DMS 273 (cell line): Measurements from ENCODE around the gene CTCFL.
A peak's percentile ranks its signal among the peaks of the same experiment; 100 is the strongest.

Source experiments
- DNase-seq: peaks from one replicate; lab custom pipeline; 2025; ENCODE audit not compliant: unreplicated experiment; lab: John Stamatoyannopoulos, UW

The CTCFL gene

DNA sequence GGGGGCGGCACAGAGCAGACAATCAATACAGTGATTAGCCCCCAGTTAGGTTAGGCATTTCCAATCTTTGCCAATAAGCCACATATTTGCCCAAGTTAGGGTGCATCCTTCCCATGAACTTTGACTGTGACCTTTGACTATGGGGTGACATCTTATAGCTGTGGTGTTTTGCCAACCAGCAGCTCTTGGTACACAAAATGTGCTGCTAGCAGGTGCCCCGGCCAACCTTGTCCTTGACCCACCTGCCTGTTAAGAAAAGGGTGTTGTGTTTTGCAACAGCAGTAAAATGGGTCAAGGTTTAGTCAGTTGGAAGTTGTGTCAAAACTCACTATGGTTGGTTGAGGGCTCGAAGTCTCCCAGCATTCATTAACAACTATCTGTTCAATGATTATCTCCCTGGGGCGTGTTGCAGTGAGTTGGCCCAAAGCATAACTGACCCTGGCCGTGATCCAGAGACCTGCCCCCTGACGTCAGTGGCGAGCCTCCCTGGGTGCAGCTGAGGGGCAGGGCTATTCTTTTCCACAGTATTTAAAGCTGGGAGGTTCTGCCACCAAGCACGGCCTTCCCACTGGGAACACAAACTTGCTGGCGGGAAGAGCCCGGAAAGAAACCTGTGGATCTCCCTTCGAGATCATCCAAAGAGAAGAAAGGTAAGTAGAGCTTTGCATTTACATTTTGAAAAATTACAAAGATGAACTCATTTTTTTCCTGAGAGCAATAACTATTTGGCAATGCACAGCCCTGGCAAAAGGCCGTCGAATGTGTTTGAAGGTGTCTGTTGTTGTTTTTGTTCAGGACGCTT lies 35.8 kb upstream of the CTCFL start, which contains the start of gene PCK1:
Gene PCK1, plus strand, starts transcription at position 557 of the 802 bp plus-strand sequence. CDS start 302 bp downstream, outside the sequence.
- peak; percentile 43 for DNase-seq

DNA sequence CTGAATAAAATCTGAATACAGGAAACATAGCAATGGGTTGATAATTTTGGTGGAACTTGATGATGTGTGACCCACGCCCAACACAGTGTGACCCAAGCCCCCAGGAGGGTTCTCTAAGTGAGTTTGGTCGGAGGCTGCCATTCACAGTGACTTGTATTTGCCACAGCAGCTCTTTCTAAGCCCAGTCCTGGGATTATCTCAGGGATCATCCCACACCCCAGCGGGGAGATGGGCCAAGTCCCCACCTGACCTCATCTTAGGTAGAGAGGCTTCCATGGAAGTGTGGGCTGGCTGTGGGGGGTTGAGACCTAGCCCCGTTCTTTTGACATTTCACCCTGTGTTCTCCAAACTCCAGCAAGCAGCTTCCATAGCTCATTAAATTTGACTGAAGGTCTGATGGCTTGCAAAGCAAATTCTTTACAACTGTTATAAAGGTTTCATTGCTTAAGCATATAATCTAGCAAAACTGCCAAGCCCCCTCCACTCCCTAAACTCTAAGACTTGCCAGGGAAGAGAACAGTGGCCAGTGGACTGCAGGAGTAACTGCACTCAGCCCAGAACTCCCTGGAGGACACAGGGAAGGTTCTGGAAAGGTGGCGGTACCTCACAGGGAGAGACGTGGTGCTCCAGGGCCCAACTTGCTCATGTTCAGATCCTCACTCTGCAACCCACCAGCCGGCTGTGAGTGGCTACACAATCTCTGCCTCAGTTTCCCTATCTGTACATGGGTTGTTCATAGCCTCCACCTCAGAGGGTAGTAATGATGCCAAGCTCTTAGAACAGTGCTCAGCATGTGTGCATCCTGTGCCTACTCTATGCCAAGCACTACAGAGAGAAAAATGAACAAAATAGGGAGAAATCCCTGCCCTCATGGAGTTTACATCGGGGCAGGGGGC lies 35.0 kb upstream of the CTCFL start:
- no peak for DNase-seq

DNA sequence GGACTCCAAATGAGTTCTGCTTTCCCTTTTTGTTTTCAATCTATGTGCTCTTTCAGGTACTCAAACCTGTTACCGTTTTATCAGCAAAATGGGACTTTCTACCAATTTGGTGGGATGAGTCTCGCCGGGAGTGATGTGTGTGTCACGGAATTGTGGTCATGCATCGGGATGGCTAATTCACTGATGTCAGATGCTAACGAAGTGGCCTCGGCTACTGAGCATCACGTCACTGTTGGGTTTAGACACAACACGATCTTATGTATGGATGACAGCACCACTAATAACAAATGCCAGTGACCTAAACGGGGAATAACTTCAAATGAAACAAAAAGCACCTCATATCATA lies 34.3 kb upstream of the CTCFL start:
- no peak for DNase-seq

DNA sequence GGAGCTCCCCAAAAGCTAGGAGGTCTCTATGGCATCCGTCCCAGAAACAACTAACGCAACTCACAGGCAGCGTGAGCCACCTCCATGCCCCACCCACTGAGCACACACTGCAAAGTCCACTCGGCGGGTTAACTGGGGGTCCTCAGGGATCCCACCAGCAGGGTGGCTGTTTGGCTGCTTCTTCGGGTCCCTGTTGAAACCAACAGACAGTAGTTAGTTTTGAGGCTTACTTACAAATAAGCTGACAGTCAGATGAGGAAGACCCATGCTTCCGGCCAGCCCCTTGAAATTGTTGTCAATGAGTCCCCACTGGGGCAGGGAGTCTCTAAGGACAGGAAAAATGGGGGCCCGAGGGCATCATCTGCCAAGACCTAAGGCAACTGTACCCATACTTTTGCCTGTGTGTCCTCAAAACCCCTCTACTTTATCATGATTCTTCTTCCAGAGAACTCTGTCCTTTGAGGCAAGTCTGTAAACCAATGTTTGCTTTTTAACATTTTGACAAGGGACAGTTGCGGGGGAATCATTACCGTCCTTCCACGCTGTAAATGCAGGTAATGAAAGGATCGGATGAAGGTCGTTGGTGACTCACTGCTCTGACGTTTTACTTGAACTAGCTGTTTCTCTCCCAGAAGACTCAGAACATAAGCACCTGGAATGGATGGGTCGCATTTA lies 33.8 kb upstream of the CTCFL start:
- no peak for DNase-seq

DNA sequence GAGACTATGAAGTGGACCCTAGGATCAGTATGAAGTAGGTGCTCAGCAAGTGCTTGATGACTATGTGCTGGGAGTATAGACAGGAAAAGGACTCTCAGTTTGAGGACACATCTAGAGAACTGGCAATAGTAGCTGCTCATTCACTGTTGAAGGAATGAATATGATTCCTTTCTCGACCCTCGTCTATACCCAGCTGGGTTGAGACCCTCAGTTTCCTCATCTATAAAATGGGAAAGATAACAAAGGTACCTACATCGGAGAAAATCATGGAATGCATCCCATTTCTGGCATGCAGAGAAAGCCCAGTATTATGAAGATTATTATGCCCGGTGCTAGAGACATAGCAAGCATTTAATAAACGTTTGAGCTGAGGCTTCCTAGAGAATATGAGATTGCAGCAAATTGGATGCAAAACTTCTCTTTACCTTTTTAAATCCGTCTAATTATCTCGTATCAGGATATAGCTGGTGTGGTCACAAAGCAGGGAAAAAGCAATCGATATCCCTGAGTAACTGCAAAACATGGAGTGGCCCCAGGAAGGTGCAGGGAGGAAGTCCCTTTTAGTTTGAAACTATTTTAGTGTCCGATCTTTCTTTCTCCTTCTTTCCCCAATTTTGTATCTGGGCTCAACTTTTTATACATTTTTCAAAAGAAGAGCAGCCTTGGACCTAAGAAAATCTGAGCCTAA lies 33.1 kb upstream of the CTCFL start:
- no peak for DNase-seq

DNA sequence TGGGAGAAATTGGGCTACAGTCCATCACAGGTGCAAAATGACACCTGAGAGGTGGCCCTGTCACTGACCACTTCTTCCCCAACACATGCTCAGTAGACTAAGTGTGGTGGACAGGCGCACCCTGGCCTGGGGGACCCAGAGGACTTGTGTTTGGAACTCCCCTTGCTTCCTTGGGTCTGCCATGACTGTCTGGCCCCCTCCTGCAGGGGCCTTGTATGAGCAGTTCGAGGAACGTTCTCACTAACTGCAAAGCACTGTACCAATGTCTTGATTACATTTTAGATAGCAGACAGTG lies 32.0 kb upstream of the CTCFL start:
- DNase-seq: no peak

DNA sequence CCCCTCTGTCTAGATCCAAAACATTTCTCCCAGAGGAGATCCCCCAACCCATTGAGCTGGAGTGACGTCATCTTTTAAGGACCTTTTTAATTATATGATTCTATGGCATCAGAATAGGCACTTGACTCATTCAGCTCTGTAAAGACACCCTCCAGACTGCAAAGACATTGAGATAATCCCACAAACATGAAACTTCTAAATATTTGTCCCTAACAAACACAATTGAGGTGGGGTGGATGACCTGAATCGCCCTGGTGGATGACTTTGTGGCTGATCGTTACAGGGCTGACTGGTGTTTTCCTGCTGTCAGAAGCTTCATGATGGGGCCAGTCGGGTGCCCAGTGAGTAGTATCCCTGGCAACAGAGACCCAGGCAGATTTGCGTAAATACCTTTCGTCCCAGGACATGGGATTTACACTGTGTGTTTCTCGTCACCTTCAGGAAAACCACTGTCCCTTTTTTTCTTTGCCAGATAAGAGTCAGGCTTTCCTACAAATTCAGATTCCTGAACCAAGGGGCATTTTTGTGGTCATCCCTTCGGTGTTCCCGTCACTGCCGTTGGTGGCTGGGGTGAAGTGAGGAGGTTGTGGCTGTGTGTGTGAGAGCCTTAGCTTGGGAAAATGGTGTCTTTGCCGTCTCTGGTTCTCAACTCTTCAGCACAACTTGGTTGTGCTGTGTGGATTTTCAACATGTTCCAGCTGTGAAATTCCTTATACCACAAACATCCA lies 30.7 kb upstream of the CTCFL start:
- no peak for DNase-seq

DNA sequence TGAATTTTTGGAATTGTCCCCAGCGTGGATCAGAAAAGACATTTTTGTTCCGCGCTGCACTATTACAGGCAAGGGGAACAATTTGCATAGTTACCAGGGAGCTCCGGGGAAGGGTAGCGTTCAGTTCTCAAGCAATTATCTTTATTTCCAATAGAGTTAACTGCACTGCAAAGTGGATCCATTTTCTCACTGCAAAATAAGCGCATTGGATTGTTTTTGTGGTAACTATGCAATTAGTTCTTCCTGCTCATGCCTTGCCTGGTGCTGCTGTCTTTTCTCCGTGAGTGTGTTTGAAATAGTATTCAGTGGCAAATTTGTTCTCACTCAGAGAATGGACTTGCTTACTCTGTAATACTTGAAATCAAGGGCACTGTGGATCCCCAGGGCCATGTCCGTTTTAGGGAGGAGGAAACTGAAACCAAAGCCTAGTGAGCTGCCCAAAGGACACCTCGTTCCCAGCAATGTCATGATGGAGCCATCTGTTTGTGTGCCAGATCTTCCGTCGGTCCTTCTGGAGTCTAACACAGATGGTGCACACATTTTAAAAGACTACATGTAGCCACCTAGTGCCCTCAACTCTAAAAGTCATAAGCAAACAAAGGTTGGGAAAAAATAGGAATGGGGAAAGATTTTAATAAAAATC lies 28.6 kb upstream of the CTCFL start:
- peak; percentile 19 for DNase-seq

DNA sequence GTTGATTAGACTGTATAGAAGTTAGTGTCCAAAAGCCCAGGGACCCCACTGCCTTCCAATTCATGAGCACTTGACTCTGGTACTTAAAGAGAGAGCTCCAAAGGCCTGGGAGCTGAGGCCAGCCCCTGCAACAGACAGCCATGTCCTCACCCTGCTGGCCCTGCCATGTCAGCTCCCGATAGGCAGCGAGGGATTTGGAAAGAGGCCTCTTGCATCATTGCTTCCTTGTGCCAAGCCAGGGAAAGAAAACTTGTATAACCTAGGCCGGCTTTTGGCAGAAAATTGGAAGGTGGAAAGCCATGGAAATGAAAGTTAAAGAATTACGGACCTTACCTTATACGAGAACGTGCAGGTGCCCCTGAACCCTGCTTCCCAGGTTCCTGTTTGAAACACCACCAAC lies 27.5 kb upstream of the CTCFL start:
- no peak for DNase-seq

DNA sequence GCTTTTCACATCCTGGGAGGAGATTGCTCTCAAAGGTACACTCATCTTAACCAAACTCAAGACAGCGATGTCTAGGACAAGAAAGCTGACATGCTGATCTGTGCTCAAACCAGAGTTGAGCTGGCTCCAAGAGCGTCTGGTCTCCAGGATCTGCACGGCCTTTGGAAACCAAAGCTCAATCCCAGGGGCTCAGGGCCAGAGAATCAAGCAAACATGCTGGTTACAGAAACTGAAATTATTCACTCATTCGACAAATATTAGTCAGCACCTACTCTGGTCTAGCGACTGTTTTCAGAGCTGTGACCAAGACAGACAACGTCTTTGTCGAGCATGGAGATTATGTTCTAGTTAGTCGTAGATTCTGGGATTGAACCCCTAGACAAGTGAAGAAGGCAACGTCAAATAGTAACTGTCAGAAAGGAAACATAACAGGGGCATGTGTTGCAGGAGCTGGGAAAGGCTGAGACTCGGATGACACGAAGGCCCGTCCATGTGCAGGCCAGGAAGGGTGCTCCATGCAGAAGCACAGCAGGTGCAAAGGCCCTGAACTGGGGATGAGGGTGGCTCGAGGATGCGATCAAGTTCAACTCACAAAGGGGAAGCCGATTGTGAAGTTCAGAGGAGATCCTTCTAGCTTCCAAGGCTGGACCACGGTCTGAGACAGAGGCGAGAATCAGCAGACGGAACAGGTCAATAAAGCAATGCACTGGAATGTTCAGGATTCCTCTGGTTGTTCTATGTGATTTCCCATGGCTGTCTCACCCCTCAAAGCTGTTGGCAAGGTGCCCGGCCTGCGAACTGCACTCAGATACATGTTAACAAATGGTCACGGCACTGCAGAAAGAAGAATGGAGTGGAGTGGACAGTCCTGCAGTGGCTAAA lies 23.5 kb upstream of the CTCFL start:
- no peak for DNase-seq

DNA sequence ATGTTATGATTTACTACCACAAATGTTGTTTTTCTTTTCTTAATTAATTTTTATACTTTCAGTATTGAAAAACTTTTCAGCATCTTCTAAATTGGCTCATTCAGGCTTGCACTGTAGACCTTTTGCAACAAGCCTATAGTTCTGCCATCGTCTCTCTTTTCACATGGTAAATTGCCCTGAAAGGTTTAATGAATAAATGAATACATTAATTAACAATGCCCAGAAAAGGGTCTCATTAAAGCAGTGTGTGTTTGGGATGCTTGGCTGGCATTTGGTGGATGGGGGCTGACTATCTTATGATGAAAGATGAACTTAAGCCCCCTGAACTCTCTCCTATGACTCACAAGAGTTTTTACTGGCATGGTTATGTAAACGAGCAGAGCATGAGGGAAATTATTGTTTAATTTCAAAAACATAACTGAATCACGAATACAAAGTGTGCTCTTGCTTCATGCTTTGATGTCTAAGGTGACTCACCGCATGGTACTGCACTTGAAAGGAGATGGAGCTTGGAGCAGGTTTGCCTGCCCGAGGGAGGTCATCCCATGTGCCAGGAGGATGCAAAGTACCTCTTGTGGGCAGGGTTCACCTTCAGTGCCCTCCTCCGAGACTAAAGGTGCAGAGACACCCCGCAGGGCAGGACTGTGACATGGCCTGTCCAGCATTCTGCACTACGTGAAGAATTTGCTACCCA lies 22.2 kb upstream of the CTCFL start:
- no peak for DNase-seq

DNA sequence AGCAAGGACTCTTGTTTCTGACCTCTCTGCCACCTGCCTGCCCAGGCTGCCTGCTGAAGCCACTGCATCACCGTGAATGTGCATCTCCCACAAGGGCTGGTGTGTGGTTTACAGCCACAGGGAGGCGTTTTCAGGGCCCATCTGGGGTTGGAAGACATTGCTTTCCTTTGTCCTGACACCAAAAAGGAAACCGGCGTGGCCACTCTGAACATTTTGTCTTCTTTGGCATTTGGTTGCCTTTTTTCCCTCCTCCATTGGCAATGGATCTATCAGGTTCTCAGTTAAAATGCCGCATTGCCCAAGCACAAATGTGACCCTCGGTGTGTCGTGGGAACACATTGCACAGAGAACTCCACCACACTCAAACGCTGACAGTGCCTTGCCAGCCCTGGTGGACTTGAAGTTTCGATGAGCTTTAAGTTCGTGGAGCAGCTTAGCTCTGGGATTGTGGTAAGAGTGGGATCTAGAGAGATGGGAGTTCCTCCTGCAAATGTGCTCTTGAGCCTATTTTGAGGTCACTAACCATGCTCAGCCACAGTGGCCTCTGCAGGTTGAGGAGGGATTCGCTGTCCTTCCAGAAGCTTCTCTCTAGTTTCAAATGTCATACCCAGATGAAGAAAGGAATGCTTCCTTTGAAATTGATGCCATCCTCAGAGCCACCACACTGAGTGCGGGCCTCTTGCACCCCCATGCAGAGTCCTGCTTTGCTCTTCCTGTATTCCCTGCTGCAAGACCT lies 21.2 kb upstream of the CTCFL start:
- no peak for DNase-seq

DNA sequence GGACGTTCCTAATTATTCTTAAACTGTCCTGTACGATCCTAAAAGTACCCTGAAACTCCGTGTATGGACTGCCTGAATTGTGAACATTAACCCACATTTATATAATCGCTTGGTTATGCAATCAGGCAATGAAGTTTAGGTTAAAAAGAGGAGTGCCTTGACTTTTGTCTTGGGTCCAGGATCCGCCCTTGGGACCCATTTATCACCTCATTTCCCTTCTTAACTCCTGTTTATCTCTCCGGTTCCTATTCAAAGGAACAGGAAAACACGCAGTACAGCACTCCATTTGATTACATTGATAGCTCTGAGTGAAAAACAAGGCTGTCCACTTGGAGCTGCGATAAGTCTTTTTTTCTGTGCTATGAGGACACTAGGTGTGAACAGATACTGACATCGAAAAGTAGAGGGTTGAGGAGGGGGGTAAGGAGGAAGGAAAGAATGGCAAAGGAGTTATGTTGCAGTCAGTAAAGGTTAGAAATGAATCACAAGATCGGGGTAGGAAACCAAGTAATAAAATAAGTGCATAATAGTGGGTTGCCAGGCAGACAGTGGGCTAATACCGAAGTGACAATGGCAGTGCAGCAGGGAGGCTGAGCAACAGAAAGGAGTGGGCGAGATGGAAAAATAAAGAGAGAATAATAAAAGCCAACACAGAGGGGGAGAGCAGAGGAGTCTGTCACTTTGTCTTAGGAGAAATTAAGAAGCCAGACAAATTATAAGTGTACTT lies 20.1 kb upstream of the CTCFL start:
- DNase-seq: no peak

DNA sequence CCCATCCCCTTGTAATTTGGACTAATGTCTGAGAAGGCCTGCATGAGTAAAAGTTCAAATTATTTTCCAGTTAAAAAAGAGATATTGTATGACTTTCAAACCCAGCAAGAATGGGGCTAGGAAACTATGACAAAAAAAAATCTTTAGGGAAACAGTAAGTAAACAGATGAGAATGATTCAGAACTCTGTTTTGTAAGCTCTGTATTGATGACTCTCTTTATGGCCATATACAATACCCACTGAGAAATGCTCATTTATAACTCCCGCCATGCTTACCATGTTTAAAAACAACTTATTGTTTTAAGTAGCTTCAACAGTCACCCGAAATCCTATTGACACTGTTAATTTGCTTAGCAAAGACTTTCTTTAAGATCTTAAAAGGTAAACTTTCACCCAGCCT lies 18.8 kb upstream of the CTCFL start:
- no peak for DNase-seq

DNA sequence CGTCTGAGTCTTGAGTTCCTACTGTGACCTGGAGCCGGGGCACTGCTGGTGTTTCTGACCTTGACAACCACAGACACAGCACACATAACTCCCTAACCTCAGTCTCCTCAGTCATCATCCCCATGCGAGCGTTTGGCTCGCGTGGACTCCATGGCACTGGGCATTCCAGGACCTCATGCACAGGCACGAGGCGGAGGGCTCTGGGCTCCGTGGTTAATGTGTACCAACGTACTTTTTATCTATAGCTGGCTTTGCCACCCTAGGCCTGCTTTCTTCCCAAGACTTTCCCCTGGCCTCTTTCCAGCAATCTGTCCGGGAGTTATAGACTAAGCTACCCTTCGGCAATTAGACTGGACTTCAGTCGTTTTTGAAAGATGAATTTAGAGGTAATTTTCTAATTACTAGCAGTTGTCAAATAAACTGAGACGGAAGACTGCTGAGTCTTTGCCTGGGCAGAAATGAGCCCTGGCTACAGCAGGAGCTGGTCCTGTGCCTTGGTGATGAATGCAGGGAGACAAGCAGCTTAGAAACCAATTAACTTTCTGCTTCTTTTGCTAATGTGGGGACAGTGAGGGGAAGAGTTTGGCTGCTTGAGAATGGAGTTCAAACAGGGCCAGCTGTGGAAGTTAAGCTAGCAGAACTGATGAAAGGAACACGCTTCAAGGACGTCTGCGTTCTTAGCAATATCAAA lies 16.1 kb upstream of the CTCFL start:
- no peak for DNase-seq

DNA sequence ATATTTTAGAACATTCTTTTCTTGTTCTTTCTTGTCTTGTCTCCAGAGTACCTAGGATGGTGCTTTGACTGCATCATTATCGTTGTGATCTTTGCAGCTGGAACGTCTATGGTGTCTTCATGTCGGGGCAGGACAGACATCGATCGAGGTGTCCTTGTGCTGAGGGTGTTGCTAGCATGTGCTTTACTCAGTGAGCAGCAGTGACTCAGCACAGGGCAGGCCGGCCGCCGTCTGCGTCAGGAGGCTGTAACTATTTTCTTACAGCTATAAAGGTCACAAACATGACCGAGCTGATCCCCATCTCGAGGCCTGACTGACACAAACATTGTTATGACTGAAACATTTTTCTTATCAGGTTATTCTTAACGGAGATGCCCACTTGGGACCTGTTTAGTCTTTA lies 14.9 kb upstream of the CTCFL start:
- no peak for DNase-seq

DNA sequence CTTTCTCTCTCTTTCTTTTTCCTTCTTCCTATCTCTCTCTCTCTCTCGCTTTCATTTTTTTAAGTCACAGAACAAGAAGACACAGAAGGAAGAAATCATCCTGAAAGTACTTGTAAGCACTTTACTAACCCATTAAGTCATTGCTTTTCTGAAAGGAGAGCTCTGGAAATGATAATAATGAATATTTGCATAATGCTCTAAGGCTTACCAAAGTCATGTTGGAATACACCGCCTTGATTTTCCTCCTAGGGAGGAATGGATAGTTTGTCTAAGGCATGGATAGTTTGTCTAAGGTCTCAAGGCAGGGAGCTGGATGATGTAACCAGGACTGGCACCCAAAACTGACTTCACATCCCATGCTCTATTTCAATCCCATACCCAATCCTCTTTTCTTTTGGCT lies 12.9 kb upstream of the CTCFL start:
- DNase-seq: no peak
